NCI-H128 (cell line): ENCODE results near the gene PTPRM.

Experiments used
- DNase-seq: peaks from one replicate; lab custom pipeline; 2025; ENCODE audit not compliant: unreplicated experiment; lab: John Stamatoyannopoulos, UW

Gene PTPRM

GRCh38 chr18:8373486-8373885 lies 806.4 kb downstream of the PTPRM start:
- no peak for DNase-seq

GRCh38 chr18:8374676-8375075 lies 807.6 kb downstream of the PTPRM start:
- no peak for DNase-seq

- DNase-seq: no peak
Measured at GRCh38 chr18:8375249-8375648, 808.1 kb downstream of the PTPRM start.

- no peak for DNase-seq
Measured at GRCh38 chr18:8376113-8376512, 809.0 kb downstream of the PTPRM start.

- no peak for DNase-seq
Measured at GRCh38 chr18:8379187-8379941, 812.2 kb downstream of the PTPRM start.

GRCh38 chr18:8380006-8380405 lies 812.9 kb downstream of the PTPRM start:
- DNase-seq: no peak

- no peak for DNase-seq
Measured at GRCh38 chr18:8380926-8381325, 813.8 kb downstream of the PTPRM start.

- DNase-seq: no peak
Measured at GRCh38 chr18:8381821-8382459, 814.8 kb downstream of the PTPRM start.

GRCh38 chr18:8385400-8385799 lies 818.3 kb downstream of the PTPRM start:
- no peak for DNase-seq

GRCh38 chr18:8386669-8387380 lies 819.7 kb downstream of the PTPRM start:
- DNase-seq: no peak

- peak; percentile 57 for DNase-seq
Measured at GRCh38 chr18:8389391-8390340, 822.5 kb downstream of the PTPRM start.

- DNase-seq: no peak
Measured at GRCh38 chr18:8391068-8391467, 824.0 kb downstream of the PTPRM start.

GRCh38 chr18:8396254-8396653 lies 829.1 kb downstream of the PTPRM start:
- DNase-seq: no peak

GRCh38 chr18:8397034-8397433 lies 829.9 kb downstream of the PTPRM start:
- no peak for DNase-seq

GRCh38 chr18:8399138-8399537 lies 832.0 kb downstream of the PTPRM start:
- DNase-seq: no peak

- no peak for DNase-seq
Measured at GRCh38 chr18:8400193-8400752, 833.2 kb downstream of the PTPRM start.

GRCh38 chr18:8400825-8401224 lies 833.7 kb downstream of the PTPRM start:
- no peak for DNase-seq

GRCh38 chr18:8401606-8402005 lies 834.5 kb downstream of the PTPRM start:
- DNase-seq: no peak

GRCh38 chr18:8402237-8402636 lies 835.1 kb downstream of the PTPRM start:
- DNase-seq: no peak

- no peak for DNase-seq
Measured at GRCh38 chr18:8403713-8404112, 836.6 kb downstream of the PTPRM start.
